Measurements from ENCODE around the gene COG5.

The COG5 gene

DNA sequence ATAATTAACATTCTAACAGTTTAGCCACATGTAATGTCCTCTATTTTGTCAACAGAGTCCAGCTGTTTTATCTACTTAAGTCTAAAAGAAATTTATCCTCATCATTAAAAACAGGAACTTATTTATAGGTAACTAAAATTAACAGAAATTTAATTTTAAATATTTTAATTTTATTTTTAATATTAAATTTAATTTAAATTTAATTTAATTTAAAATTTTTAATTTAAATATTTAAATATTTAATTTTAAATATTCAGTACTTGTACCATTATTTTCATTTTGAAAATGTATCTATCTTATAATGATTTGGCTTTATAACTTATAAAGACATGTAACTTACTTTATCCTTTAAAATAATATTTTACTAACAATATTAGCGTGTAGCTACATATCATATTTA lies 94.9 kb downstream of the COG5 start:
- H3K27me3 Mint-ChIP-seq = no peaks in the 10 kb centered on the region
- H3K4me3 Mint-ChIP-seq = no peak overlapping the region
- no peaks in the 10 kb centered on the region for H3K9me3 Mint-ChIP-seq

DNA sequence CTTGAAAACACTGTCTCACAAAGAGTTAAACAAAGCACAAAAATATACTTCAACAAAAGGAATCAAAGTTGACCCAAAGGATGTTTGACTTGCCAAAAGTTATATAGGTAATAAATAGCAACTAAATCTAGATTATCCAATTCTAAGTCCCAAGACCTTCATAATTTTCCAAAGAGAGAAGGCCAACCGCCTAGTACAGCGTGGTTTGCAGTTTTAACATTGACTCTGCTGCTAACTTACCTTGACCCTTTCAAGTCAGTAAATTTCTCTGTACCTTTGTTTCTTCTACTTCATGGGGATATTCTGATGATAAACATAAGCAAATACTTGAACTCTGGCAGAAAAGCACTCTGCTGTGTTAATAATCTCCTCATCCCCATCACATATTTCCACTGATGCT lies 95.7 kb downstream of the COG5 start:
- Mint-ChIP-seq H3K36me3 (ENCODE audit: low read depth) (no peaks in the 10 kb centered on the region), H3K4me1 (ENCODE audit: low read depth) (no peaks in the 10 kb centered on the region), H3K27ac (no peak overlapping the region), H3K9me3 (no peaks in the 10 kb centered on the region), H3K4me3 (no peak overlapping the region), H3K27me3 (no peaks in the 10 kb centered on the region)

More for the DNA sequence above, 94.9 kb downstream of the COG5 start:
- Mint-ChIP-seq H3K4me1 (ENCODE audit: low read depth) (no peaks in the 10 kb centered on the region), H3K36me3 (ENCODE audit: low read depth) (no peaks in the 10 kb centered on the region), H3K27ac (no peak overlapping the region)

DNA sequence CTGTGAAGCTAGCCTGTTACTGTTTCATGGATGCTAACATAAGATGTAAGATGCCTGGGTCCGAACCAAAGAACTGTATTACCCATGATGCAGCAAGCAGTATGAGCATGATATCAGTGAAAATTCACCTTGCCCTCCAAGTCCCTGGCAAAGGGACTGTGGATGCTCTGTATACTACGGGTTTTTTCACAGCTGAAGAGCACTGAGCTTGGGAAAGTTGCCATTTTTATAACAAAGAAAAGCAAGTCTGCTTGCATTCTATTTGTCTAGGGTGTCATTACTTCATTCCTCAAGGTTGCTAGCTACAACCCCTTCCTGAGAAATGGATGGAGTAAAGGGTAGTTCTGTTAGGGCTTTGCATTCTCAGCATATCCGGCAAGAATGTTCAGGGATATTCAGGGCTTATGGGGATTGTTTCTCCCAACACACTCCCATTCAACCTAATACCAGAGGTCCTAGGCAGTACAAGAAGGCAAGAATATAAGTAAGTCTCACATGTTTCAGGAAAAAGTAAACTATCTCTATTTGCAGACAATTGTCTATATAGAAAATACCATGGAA lies 99.0 kb downstream of the COG5 start:
- H3K27me3 Mint-ChIP-seq = no peaks in the 10 kb centered on the region
- no peaks in the 10 kb centered on the region for H3K36me3 Mint-ChIP-seq (ENCODE audit: low read depth)
- H3K4me3 Mint-ChIP-seq = no peak overlapping the region
- no peaks in the 10 kb centered on the region for H3K9me3 Mint-ChIP-seq
- H3K4me1 Mint-ChIP-seq (ENCODE audit: low read depth) = no peaks in the 10 kb centered on the region
- H3K27ac Mint-ChIP-seq = no peak overlapping the region

DNA sequence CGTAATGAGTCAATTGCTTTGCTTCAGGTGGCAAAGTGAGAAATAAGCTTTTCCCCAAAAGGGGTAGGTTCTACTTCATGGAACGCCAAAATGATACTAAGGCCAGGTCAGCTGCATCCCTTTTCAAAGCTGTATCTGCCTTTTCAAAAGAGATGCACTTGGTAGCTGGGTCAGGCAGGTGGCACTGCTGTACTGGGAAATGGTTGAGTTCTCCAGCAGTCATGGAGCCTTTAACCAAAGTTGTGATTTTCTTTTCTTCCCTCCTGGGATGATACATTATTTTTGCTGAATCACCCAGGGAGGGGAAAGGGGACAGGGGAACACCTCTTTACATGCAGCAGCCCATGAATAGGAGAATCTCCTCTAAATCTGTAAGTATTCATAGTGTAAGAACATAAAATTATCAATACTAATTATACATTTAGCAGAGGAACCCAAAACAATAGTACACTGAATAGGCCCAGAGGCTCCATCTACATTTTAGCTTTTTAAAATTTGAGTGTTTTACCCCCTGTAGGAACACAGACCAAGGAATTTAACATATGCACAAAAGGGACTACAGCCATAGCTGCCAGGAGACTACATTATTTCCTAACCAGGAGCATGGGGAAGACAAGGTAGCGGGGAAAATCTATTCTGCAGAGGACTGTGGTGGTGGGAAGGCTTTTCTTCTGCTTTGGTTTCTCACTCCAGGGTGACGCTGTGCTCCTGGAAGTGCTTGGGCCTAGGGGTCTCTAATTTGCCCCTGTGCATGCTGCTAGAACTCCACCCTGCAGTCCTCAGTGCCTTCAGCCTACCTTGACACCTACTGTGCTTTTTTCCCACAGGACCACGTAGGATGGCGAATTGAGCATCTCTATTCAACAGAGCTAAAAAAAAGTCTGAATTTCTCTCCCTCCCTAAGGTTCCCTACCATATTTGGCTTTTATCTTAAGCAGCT lies 100.3 kb downstream of the COG5 start:
- Mint-ChIP-seq H3K4me1 (ENCODE audit: low read depth) (no peaks in the 10 kb centered on the region), H3K27ac (no peak overlapping the region), H3K36me3 (ENCODE audit: low read depth) (peaks cover 8% of the 10 kb centered on the region), H3K9me3 (no peaks in the 10 kb centered on the region), H3K27me3 (no peaks in the 10 kb centered on the region), H3K4me3 (no peak overlapping the region)

DNA sequence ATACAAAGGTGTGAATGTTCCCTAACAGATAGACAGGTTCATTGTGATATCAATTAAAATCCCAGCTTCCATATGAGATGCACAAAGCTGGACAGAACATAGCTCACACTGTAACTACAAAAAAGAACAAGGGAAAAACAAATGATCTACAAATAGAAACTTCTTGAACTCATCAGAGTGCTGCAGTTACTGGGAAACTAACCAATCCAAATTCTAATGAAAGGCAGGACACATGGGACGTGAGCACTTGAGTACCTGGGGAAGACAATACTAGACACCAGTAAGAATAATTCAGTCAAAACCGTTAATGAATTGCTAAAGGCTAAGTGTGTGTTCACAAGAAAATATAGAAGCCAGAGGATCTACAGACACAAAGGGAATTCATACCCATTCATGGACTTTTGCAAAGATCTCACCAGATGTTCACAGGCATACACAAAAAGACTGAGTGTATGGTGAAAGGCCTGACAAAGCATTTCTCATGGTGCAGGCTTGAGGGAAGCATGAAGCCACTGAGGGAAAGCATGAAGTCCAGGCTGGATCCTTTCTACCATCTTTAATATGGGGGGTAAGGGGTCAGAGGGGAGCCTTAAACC lies 101.7 kb downstream of the COG5 start:
- Mint-ChIP-seq H3K27me3 (no peaks in the 10 kb centered on the region), H3K36me3 (ENCODE audit: low read depth) (peaks cover 20% of the 10 kb centered on the region), H3K9me3 (no peaks in the 10 kb centered on the region), H3K27ac (no peak overlapping the region), H3K4me1 (ENCODE audit: low read depth) (no peaks in the 10 kb centered on the region), H3K4me3 (no peak overlapping the region)

DNA sequence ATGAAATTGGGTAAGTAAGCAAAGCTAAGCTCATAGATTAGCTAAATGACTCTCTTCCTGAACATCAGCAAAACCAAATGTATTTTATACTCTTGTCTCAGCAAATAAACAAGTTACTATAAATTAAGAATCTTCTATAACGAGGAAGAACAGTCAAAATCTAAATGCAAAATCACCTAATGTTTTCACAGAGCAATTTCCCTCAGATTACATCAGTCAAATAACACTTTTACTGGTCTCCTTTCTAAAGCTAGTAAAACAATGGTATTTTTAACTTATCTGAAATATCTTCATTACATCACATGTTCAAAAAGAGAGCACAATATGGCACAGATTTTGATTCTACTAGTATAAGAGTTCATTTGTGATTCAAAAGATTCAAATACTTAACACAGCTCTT lies 110.3 kb downstream of the COG5 start:
- H3K4me3 Mint-ChIP-seq = no peak overlapping the region
- H3K4me1 Mint-ChIP-seq (ENCODE audit: low read depth) = peaks cover 8% of the 10 kb centered on the region
- H3K9me3 Mint-ChIP-seq = no peaks in the 10 kb centered on the region
- no peaks in the 10 kb centered on the region for H3K27me3 Mint-ChIP-seq
- no peak overlapping the region for H3K27ac Mint-ChIP-seq
- H3K36me3 Mint-ChIP-seq (ENCODE audit: low read depth) = peaks cover 54% of the 10 kb centered on the region

DNA sequence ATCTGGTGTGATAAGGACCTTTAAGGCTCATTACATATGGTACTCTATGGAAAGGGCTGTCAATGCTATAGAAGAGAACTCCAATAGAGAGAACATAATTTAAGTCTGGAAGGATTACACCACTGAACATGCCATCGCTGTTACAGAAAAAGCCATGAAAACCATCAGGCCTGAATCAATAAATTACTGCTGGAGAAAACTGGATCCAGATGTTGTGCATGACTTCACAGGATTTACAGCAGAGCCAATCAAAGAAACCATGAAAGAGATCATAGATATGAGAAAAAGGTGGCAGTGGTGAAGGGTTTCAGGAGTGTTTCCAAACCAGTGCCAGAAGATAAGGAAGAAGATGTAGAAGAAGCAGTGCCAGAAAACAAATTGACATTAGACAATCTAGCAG lies 112.8 kb downstream of the COG5 start:
- no peak overlapping the region for H3K27ac Mint-ChIP-seq
- no peaks in the 10 kb centered on the region for H3K9me3 Mint-ChIP-seq
- H3K4me3 Mint-ChIP-seq = no peak overlapping the region
- H3K36me3 Mint-ChIP-seq (ENCODE audit: low read depth) = peaks cover 55% of the 10 kb centered on the region
- H3K27me3 Mint-ChIP-seq = no peaks in the 10 kb centered on the region
- H3K4me1 Mint-ChIP-seq (ENCODE audit: low read depth) = peaks cover 18% of the 10 kb centered on the region

DNA sequence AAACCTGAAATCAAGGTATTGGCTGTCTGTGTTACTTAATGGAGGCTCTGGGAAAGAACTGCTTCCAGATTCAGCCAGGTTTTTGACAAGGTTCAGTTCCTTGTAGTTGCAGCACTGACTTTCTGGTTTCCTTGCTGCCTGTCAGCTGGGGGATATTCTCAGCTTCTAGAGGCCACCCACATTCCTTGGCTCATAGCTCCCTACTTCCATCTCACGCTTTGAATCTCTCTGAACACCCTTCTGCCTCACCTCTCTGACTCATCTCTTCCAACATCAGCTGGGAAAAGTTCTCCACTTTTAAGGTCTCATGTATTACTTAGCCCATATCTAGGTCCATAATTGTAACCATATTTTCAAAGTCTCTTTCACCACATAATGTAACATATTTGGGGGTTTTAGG lies 116.7 kb downstream of the COG5 start:
- Mint-ChIP-seq H3K9me3 (peaks cover 3% of the 10 kb centered on the region), H3K27me3 (no peaks in the 10 kb centered on the region), H3K4me3 (no peak overlapping the region), H3K36me3 (ENCODE audit: low read depth) (peaks cover 53% of the 10 kb centered on the region), H3K27ac (no peak overlapping the region), H3K4me1 (ENCODE audit: low read depth) (peaks cover 18% of the 10 kb centered on the region)

DNA sequence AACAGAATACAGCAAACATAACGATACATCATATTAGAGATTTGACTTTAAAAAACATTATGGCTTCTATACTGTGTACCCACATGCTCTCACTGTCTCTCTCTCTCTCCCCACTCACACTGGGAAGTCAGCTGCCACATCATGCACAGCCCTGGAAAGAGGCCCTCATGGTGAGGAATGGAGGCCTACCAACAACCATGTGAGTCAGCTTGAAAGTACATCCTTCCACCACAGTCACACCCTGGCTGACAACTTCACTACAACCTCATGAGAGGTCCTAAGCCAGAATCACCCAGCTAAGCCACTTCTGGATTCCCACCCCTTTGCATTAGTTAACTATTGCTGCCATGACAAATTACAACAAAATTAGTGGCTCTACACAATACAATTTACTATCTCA lies 117.2 kb downstream of the COG5 start:
- Mint-ChIP-seq H3K4me3 (no peak overlapping the region), H3K36me3 (ENCODE audit: low read depth) (peaks cover 53% of the 10 kb centered on the region), H3K27me3 (no peaks in the 10 kb centered on the region), H3K9me3 (peaks cover 5% of the 10 kb centered on the region), H3K4me1 (ENCODE audit: low read depth) (peaks cover 19% of the 10 kb centered on the region), H3K27ac (no peak overlapping the region)

DNA sequence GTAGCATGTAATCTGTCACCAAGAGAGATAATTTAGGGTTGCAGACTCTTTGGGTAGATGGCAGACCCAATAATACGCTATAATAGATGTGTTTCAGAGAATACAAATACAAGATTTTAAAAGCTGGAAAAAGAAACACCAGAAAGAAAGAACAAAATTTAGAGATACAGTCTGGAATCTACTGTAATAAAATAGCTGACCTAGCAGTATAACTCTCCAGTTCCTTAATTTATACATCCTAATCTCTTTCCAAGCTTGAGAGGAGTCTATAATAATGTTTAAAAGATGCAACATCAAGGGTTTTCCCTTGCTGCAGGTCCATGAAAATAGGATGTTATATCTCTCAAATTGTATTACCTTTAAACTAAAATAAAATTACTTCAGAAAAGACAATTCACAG lies 121.0 kb downstream of the COG5 start:
- Mint-ChIP-seq H3K36me3 (ENCODE audit: low read depth) (peaks cover 30% of the 10 kb centered on the region), H3K27me3 (no peaks in the 10 kb centered on the region), H3K4me3 (no peak overlapping the region), H3K9me3 (peaks cover 5% of the 10 kb centered on the region), H3K4me1 (ENCODE audit: low read depth) (peaks cover 14% of the 10 kb centered on the region), H3K27ac (no peak overlapping the region)

DNA sequence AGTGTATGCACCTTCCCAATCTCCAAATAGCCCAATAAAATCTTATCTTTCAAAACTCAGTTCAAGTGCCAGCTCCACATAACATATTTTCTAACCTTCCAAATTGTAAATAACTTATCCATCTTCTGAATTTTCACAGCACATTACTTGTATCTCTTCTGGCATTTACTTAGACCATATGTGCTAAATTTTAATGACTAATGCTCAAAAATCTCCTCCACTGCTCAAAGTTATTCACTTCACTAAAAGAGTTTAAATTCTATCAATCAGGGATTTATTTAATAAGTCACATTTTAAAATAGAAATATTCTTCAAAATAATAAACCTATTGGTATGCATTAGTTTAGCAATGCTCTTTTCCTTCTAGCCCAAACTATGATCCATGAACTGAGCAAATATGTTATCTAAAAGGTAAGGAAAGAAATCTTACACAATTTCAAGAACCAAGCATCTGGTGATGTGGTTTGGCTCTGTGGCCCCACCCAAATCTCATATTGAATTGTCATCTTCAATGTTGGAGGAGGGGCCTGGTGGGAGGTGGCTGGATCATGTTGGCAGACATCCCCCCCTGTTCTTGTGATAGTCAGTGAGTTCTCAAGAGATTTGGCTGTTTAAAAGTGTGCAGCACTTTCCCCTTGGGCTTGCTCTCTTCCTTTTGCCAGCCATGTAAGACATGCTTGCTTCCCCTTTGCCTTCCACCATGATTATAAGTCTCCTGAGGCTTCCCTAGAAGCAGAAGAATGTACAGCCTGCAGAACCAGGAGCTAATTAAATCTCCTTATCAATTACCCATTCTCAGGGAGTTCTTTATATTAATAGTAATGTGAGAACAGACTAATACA lies 121.9 kb downstream of the COG5 start:
- Mint-ChIP-seq H3K9me3 (peaks cover 5% of the 10 kb centered on the region), H3K27me3 (no peaks in the 10 kb centered on the region), H3K36me3 (ENCODE audit: low read depth) (peaks cover 25% of the 10 kb centered on the region), H3K27ac (no peak overlapping the region), H3K4me1 (ENCODE audit: low read depth) (peaks cover 9% of the 10 kb centered on the region), H3K4me3 (no peak overlapping the region)

DNA sequence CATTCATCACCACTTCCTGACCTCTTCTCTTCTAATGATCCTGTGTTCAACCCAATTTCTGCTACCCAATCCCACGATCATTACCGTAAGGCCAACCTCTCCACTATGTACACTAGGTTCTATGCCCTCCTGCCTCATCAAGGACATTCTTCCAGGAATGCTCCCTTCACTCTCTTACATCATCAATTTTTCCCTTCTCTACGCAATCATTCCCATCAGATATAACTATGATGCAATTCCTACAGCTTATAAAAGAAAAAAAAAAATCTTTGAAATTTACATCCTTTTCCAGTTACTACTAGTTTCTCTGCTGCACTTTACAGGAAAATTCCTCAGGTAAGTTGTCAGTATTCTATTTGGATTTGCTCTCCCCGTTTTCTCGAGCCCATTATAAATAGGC lies 124.7 kb downstream of the COG5 start:
- H3K36me3 Mint-ChIP-seq (ENCODE audit: low read depth) = peaks cover 28% of the 10 kb centered on the region
- no peak overlapping the region for H3K4me3 Mint-ChIP-seq
- peaks cover 5% of the 10 kb centered on the region for H3K9me3 Mint-ChIP-seq
- no peaks in the 10 kb centered on the region for H3K27me3 Mint-ChIP-seq
- peaks cover 4% of the 10 kb centered on the region for H3K4me1 Mint-ChIP-seq (ENCODE audit: low read depth)
- H3K27ac Mint-ChIP-seq = no peak overlapping the region

DNA sequence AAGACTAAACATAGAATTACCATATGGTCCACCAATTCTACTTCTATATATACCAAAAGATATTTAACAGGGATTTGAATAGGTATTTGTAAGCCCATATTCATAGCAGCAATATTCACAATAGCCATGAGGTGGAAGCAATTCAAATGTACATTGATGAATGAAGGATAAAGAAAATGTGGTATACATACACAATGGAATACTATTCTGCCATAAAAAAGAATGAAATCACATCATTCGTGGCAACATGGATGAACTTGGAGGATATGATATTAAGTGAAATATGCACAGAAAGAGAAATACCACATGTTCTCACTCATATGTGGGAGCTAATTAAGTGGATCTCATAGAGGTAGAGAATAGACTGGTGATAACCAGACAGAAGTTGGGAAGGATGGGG lies 128.0 kb downstream of the COG5 start:
- no peaks in the 10 kb centered on the region for H3K4me1 Mint-ChIP-seq (ENCODE audit: low read depth)
- peaks cover 21% of the 10 kb centered on the region for H3K36me3 Mint-ChIP-seq (ENCODE audit: low read depth)
- no peak overlapping the region for H3K27ac Mint-ChIP-seq
- H3K4me3 Mint-ChIP-seq = no peak overlapping the region
- H3K27me3 Mint-ChIP-seq = no peaks in the 10 kb centered on the region
- no peaks in the 10 kb centered on the region for H3K9me3 Mint-ChIP-seq

DNA sequence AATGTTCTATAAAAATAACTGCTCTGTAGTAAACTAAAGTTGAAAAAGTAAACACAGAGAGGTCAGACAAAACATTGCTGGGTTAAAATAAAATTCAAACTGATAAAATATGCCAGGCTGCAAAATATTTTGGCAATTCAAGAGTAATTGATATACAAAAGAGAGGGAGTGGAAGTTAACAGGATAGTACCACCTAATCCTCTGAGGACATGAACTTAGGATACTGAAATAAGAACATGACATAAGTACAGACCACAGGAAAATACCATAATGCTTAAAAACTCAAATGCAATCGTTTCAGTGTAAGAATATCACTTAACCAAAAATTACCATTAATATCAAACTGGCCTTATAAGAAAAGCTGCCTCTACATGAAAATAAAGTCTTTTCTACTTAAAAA lies 131.5 kb downstream of the COG5 start:
- H3K4me1 Mint-ChIP-seq (ENCODE audit: low read depth) = peaks cover 4% of the 10 kb centered on the region
- H3K9me3 Mint-ChIP-seq = peaks cover 5% of the 10 kb centered on the region
- H3K4me3 Mint-ChIP-seq = no peak overlapping the region
- H3K36me3 Mint-ChIP-seq (ENCODE audit: low read depth) = peaks cover 41% of the 10 kb centered on the region
- no peak overlapping the region for H3K27ac Mint-ChIP-seq
- no peaks in the 10 kb centered on the region for H3K27me3 Mint-ChIP-seq

DNA sequence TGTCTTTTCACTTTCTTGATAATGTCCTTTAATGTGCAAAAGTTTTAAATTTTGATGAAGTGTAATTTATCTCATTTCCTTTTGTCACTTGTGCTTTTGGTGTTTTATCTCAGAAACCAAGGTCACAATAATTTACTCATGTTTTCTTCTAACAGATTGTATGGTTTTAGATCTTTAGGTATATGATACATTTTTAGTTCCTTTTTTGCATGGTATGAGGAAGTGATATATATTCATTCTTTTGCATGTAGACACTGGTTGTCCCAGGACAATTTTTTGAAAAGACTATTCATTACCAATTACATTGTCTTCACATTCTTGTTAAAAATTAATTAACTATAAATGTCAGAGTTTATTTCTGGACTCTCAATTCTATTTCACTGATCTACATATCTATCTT lies 133.7 kb downstream of the COG5 start:
- Mint-ChIP-seq H3K36me3 (ENCODE audit: low read depth) (peaks cover 37% of the 10 kb centered on the region), H3K27me3 (no peaks in the 10 kb centered on the region), H3K27ac (no peak overlapping the region), H3K9me3 (peaks cover 5% of the 10 kb centered on the region), H3K4me1 (ENCODE audit: low read depth) (peaks cover 4% of the 10 kb centered on the region), H3K4me3 (no peak overlapping the region)
